Stomach smooth muscle (tissue), 2 donors: ENCODE data around the gene USP1.

ENCODE experiments used
- H3K27ac ChIP-seq: one replicate; pipeline ENCODE4 v1.7.0; 2013; ENCODE audit warnings: mild to moderate bottlenecking, low read length, inconsistent platforms
- H3K27me3 ChIP-seq, 2 donors: one replicate each; pipeline ENCODE4 v1.7.0; 2013; ENCODE audit warnings: low read length in 2 of 2; ENCODE audit not compliant: insufficient read depth in 2 of 2, control insufficient read depth in 1 of 2
- H3K36me3 ChIP-seq, 2 donors: one replicate each; pipeline ENCODE4 v1.7.0; 2013; ENCODE audit warnings: low read length in 2 of 2; ENCODE audit not compliant: control insufficient read depth in 2 of 2, insufficient read depth in 2 of 2
- H3K4me1 ChIP-seq: one replicate; pipeline ENCODE4 v1.7.0; 2013; ENCODE audit warnings: low read length; ENCODE audit not compliant: control insufficient read depth, insufficient read depth
- H3K4me3 ChIP-seq, 2 donors: one replicate each; pipeline ENCODE4 v1.7.0; 2013; ENCODE audit warnings: low read length in 2 of 2
- H3K9ac ChIP-seq, 2 donors: one replicate each; pipeline ENCODE4 v1.7.0; 2013; ENCODE audit warnings: low read length in 2 of 2, mild to moderate bottlenecking in 1 of 2
- H3K9me3 ChIP-seq, 2 donors: one replicate each; pipeline ENCODE4 v1.7.0; 2013; ENCODE audit warnings: low read length in 2 of 2; ENCODE audit not compliant: control insufficient read depth in 2 of 2
- donor health status: healthy.
- donor health status: Pancreatic carcinoma.

The USP1 gene

DNA sequence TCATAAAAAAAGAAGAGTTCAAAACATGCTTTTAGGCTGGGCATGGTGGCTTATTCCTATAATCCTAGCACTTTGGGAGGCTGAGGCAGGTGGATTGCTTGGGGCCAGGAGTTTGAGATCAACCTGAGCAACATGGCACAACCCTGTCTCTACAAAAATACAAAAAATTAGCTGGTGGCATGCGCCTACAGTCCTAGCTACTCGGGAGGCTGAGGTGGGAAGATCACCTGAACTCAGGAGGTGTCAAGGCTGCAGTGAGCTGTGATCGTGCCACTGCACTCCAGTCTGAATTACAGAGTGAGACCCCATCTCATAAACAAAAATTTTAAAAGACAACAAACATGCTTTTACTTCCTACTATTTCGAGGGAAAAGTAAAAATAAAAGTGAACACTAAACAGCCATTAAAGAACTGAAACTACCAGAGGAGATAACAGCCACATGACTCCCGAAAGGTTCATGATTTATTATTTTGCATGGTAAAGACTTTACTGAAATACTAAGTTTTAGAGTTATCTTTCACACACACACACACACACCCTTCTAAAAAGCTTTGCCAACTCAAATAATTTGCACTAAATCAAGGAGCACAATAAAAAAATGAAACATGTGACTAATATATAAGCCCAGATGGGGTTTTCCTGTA, 48.1 kb downstream of the USP1 start:
- H3K27me3 ChIP-seq: no peaks in the 10 kb centered on the region

DNA sequence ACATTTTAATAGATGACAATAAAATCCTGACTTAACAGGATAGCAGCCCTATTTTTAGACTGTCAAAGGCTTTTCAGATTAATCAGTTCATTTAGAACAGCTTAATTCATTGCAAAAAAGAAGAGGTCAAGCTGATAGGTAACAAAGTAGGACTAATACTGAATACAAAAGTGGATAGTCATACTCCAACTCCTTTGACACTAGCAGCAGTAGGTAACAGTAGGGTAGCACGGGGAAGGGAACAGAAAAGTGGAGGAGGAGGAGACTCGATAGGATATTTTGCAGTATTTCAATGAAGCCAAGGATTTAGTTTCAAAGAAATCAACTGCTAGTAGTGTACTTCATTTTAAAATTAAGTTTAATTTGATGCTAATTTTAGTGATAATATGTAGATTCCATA, 51.1 kb downstream of the USP1 start:
- H3K9ac ChIP-seq: no peak overlapping the region
- no peak overlapping the region for H3K27ac ChIP-seq
- H3K4me1 ChIP-seq: no peaks in the 10 kb centered on the region
- no peaks in the 10 kb centered on the region for H3K27me3 ChIP-seq
- peaks cover 3 to 4% of the 10 kb centered on the region in 2 donors for H3K36me3 ChIP-seq
- H3K9me3 ChIP-seq: no peaks in the 10 kb centered on the region
- no peak overlapping the region for H3K4me3 ChIP-seq

More for the DNA sequence above, 48.1 kb downstream of the USP1 start:
- H3K4me1 ChIP-seq: no peaks in the 10 kb centered on the region
- H3K36me3 ChIP-seq: peaks cover 0 to 3% of the 10 kb centered on the region in 2 donors
- H3K9me3 ChIP-seq: no peaks in the 10 kb centered on the region
- no peak overlapping the region for H3K9ac ChIP-seq
- H3K27ac ChIP-seq: no peak overlapping the region
- no peak overlapping the region for H3K4me3 ChIP-seq

DNA sequence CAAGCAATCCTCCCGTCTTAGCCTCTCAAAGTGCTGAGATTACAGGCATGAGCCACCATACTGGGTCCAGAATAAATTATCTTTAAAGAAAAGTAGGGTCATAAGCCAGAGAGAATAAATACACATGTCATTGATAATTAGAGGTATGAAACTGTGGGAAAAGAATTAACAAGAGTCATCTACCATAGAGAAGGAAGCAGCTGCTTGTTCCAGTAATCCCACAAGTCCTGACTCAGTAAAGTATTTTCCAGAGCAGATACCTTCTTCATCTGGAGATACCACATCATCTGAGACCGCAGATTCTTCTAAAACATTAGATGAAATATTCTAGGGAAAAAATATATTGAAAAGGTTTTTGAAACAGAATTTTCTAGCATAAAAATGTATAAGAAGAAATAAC, 55.7 kb downstream of the USP1 start:
- Histone ChIP-seq H3K36me3 (peaks cover 6 to 7% of the 10 kb centered on the region in 2 donors), H3K9me3 (no peaks in the 10 kb centered on the region), H3K9ac (no peak overlapping the region), H3K4me1 (no peaks in the 10 kb centered on the region), H3K27ac (no peak overlapping the region), H3K4me3 (no peak overlapping the region), H3K27me3 (no peaks in the 10 kb centered on the region)

DNA sequence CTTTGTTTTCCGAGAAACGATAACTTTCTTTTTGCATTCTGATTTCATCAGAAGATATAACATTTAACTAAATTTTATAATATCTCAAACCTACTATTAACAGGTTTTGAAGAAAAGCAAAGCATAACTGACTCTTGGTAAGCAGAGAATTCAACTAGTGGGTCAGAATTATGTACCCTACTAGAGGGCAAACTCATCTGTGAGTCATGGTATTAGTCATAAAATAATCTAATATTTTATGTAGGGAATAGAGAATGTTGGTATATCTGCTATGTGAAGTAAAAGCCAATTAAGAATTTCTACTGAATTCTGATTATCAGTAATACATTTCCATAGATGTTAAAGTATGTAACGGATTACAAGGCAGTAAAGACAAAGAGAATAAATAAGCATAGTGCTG, 56.8 kb downstream of the USP1 start:
- H3K4me3 ChIP-seq: no peak overlapping the region
- no peaks in the 10 kb centered on the region for H3K27me3 ChIP-seq
- peaks cover 6 to 7% of the 10 kb centered on the region in 2 donors for H3K36me3 ChIP-seq
- H3K27ac ChIP-seq: no peak overlapping the region
- no peak overlapping the region for H3K9ac ChIP-seq
- H3K4me1 ChIP-seq: no peaks in the 10 kb centered on the region
- no peaks in the 10 kb centered on the region for H3K9me3 ChIP-seq

DNA sequence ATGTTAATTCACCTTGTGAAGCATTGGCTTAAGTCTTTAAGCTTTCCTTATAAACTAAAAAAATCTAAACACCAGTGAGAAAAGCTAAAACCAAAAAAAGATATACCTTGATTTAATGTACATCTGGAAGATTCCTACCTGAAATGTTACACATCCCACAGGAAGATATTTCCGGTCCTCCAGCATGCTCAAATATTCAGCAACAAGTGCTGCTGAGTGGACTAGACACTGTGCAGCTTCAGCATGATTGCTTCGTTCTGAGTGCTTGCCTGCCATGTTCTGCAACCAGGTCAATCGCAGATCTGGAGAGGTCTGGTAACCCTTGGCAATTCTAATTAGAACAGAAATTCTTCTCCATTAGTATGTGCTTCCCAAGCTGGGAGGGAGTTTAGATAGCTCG, 57.3 kb downstream of the USP1 start:
- Histone ChIP-seq H3K27me3 (no peaks in the 10 kb centered on the region), H3K36me3 (peaks cover 6 to 7% of the 10 kb centered on the region in 2 donors), H3K4me1 (no peaks in the 10 kb centered on the region), H3K27ac (no peak overlapping the region), H3K9me3 (no peaks in the 10 kb centered on the region), H3K9ac (no peak overlapping the region), H3K4me3 (no peak overlapping the region)

DNA sequence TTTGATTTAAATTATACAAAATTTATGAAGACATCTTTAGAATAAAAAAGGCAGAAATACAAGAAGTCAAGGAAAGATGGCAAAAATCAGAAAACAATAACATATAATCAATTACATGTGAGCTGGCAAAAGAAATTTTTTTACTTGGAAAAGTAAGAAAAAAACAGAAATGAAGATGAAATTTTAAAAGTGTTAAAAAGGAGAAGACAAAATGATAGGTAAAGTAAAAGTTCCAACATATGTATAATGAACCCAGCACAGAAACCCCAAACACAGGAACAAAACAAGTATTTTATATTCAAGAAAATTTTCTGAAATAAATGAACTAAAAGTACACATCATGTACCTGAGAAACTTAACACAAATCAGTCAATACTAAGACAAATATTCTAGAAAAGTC, 63.4 kb downstream of the USP1 start:
- Histone ChIP-seq H3K36me3 (peaks cover 0 to 5% of the 10 kb centered on the region in 2 donors), H3K9me3 (no peaks in the 10 kb centered on the region), H3K27me3 (no peaks in the 10 kb centered on the region), H3K9ac (no peak overlapping the region), H3K27ac (no peak overlapping the region), H3K4me1 (no peaks in the 10 kb centered on the region), H3K4me3 (no peak overlapping the region)
